CD4-positive, alpha-beta T cell treated with Interleukin-4 for 4 hours (primary cell): ENCODE data around the gene ZNF438.
"Not testable (repeated sequence)": the region's sequence is repeated elsewhere in the genome, so short reads cannot be mapped to it uniquely, and the experiment has no call there.

Experiments used
- DNase-seq: peaks from one replicate; pipeline ENCODE4 v3.0.0-alpha.2; 2020

ZNF438 gene

GRCh38 chr10:30983209-30983608 is 48.5 kb downstream of the ZNF438 start:
- not testable (repeated sequence) for DNase-seq

- DNase-seq, result no peak
Observed at GRCh38 chr10:30980951-30981616, 50.6 kb downstream of the ZNF438 start.

- no peak for DNase-seq
Observed at GRCh38 chr10:30979956-30980355, 51.7 kb downstream of the ZNF438 start.

- no peak for DNase-seq
Observed at GRCh38 chr10:30978843-30979242, 52.8 kb downstream of the ZNF438 start.

- DNase-seq, result no peak
Observed at GRCh38 chr10:30977385-30977784, 54.3 kb downstream of the ZNF438 start.

- DNase-seq, result no peak
Observed at GRCh38 chr10:30974773-30975415, 56.8 kb downstream of the ZNF438 start.

- no peak for DNase-seq
Observed at GRCh38 chr10:30974355-30974754, 57.3 kb downstream of the ZNF438 start.

- DNase-seq, result no peak
Observed at GRCh38 chr10:30973737-30974136, 57.9 kb downstream of the ZNF438 start.

- no peak for DNase-seq
Observed at GRCh38 chr10:30970760-30971460, 60.8 kb downstream of the ZNF438 start.

- no peak for DNase-seq
Observed at GRCh38 chr10:30968711-30969110, 63.0 kb downstream of the ZNF438 start.

- DNase-seq, result no peak
Observed at GRCh38 chr10:30967650-30968410, 63.8 kb downstream of the ZNF438 start.

- DNase-seq, result no peak
Observed at GRCh38 chr10:30963992-30964930, 67.4 kb downstream of the ZNF438 start.

GRCh38 chr10:30962522-30962921 is 69.1 kb downstream of the ZNF438 start:
- DNase-seq, result no peak

- no peak for DNase-seq
Observed at GRCh38 chr10:30959836-30960210, 71.8 kb downstream of the ZNF438 start.

- not testable (repeated sequence) for DNase-seq
Observed at GRCh38 chr10:30949218-30949617, 82.4 kb downstream of the ZNF438 start.

- DNase-seq, result no peak
Observed at GRCh38 chr10:30944005-30944404, 87.7 kb downstream of the ZNF438 start.

GRCh38 chr10:30943451-30943850 is 88.2 kb downstream of the ZNF438 start:
- no peak for DNase-seq

GRCh38 chr10:30940256-30940655 is 91.4 kb downstream of the ZNF438 start:
- no peak for DNase-seq

GRCh38 chr10:30939643-30940251 is 91.9 kb downstream of the ZNF438 start:
- DNase-seq, result no peak

GRCh38 chr10:30935078-30935477 is 96.6 kb downstream of the ZNF438 start:
- no peak for DNase-seq

- DNase-seq, result no peak
Observed at GRCh38 chr10:30931094-30931493, 100.6 kb downstream of the ZNF438 start.
